ENCODE measurements around the gene GNRH2.
"Not testable (repeated sequence)": the region's sequence is repeated elsewhere in the genome, so short reads cannot be mapped to it uniquely, and the experiment has no call there.

Gene GNRH2

GRCh38 chr20:3074812-3075211 is 31.4 kb downstream of the GNRH2 start:
- no peak overlapping the region for H3K27ac ChIP-seq
- no peak overlapping the region for H3K4me2 ChIP-seq (ENCODE audit: low read length)
- H3K4me1 ChIP-seq = no peaks in the 10 kb centered on the region
- no peak overlapping the region for H3K9ac ChIP-seq
- TF ChIP-seq, protein P1, sequence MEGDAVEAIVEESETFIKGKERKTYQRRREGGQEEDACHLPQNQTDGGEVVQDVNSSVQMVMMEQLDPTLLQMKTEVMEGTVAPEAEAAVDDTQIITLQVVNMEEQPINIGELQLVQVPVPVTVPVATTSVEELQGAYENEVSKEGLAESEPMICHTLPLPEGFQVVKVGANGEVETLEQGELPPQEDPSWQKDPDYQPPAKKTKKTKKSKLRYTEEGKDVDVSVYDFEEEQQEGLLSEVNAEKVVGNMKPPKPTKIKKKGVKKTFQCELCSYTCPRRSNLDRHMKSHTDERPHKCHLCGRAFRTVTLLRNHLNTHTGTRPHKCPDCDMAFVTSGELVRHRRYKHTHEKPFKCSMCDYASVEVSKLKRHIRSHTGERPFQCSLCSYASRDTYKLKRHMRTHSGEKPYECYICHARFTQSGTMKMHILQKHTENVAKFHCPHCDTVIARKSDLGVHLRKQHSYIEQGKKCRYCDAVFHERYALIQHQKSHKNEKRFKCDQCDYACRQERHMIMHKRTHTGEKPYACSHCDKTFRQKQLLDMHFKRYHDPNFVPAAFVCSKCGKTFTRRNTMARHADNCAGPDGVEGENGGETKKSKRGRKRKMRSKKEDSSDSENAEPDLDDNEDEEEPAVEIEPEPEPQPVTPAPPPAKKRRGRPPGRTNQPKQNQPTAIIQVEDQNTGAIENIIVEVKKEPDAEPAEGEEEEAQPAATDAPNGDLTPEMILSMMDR (IDR thresholded peaks at IDR 0.05) = no peak
- H3K27me3 ChIP-seq (ENCODE audit: control insufficient read depth, insufficient read depth, low read length) = no peaks in the 10 kb centered on the region
- no peaks in the 10 kb centered on the region for H3K36me3 ChIP-seq (ENCODE audit: control insufficient read depth, insufficient read depth, low read length)
- no peak overlapping the region for H2AFZ ChIP-seq
- no peaks in the 10 kb centered on the region for H3K79me2 ChIP-seq
- no peak overlapping the region for H3K4me3 ChIP-seq (ENCODE audit: low read depth, low read length)
- H3K9me3 ChIP-seq (ENCODE audit: control insufficient read depth, low read length) = no peaks in the 10 kb centered on the region

GRCh38 chr20:3075315-3075714 is 31.9 kb downstream of the GNRH2 start:
- H3K4me3 ChIP-seq (ENCODE audit: low read depth, low read length); H3K27ac ChIP-seq; H3K9me3 ChIP-seq (ENCODE audit: control insufficient read depth, low read length); H2AFZ ChIP-seq; H3K4me2 ChIP-seq (ENCODE audit: low read length); H3K4me1 ChIP-seq; H3K9ac ChIP-seq; H3K79me2 ChIP-seq; H3K36me3 ChIP-seq (ENCODE audit: control insufficient read depth, insufficient read depth, low read length); H3K27me3 ChIP-seq (ENCODE audit: control insufficient read depth, insufficient read depth, low read length): not testable (repeated sequence)

GRCh38 chr20:3077618-3078134 is 34.3 kb downstream of the GNRH2 start:
- Histone ChIP-seq H3K9ac (no peak overlapping the region), H3K36me3 (ENCODE audit: control insufficient read depth, insufficient read depth, low read length) (no peaks in the 10 kb centered on the region), H3K9me3 (ENCODE audit: control insufficient read depth, low read length) (no peaks in the 10 kb centered on the region), H3K27me3 (ENCODE audit: control insufficient read depth, insufficient read depth, low read length) (no peaks in the 10 kb centered on the region), H3K79me2 (no peaks in the 10 kb centered on the region), H3K27ac (no peak overlapping the region), H3K4me1 (no peaks in the 10 kb centered on the region), H2AFZ (no peak overlapping the region), H3K4me2 (ENCODE audit: low read length) (no peak overlapping the region), H3K4me3 (ENCODE audit: low read depth, low read length) (no peak overlapping the region)
- TF ChIP-seq, protein P1 (IDR thresholded peaks at IDR 0.05) = no peak

DNA sequence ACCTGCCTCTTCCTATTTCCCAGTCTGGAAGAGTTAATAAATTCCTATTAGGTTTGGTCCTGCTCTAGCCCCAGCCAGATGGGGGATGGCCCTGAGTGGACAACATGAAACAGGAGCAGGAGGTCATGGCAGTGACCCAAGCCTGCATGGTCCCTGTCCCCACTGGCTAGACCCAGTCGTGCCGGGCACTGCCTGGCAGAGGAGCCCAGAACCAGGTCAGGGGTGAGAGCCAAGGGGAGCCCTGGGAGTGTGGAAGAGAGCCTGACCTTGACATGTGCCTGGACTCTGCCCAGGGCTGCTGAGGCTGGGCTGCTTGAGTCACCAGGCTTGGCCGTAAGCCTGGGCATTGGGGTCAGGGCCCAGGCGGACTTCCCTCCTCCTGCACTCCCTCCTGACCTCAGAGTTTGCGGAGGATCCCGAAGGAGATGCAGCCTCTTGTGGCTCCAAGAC is 37.5 kb downstream of the GNRH2 start:
- Histone ChIP-seq H3K9me3 (ENCODE audit: control insufficient read depth, low read length) (no peaks in the 10 kb centered on the region), H3K79me2 (no peaks in the 10 kb centered on the region), H3K36me3 (ENCODE audit: control insufficient read depth, insufficient read depth, low read length) (no peaks in the 10 kb centered on the region), H3K27me3 (ENCODE audit: control insufficient read depth, insufficient read depth, low read length) (no peaks in the 10 kb centered on the region), H3K9ac (no peak overlapping the region), H3K4me2 (ENCODE audit: low read length) (no peak overlapping the region), H3K4me1 (no peaks in the 10 kb centered on the region), H2AFZ (no peak overlapping the region), H3K27ac (no peak overlapping the region), H3K4me3 (ENCODE audit: low read depth, low read length) (no peak overlapping the region)
- TF ChIP-seq, protein P1 (IDR thresholded peaks at IDR 0.05) = no peak

- Histone ChIP-seq H3K4me3 (ENCODE audit: low read depth, low read length) (no peak overlapping the region), H3K9me3 (ENCODE audit: control insufficient read depth, low read length) (no peaks in the 10 kb centered on the region), H2AFZ (no peak overlapping the region), H3K27ac (no peak overlapping the region), H3K9ac (no peak overlapping the region), H3K27me3 (ENCODE audit: control insufficient read depth, insufficient read depth, low read length) (no peaks in the 10 kb centered on the region), H3K4me1 (no peaks in the 10 kb centered on the region), H3K4me2 (ENCODE audit: low read length) (no peak overlapping the region), H3K79me2 (no peaks in the 10 kb centered on the region), H3K36me3 (ENCODE audit: control insufficient read depth, insufficient read depth, low read length) (no peaks in the 10 kb centered on the region)
- TF ChIP-seq, protein P1 (IDR thresholded peaks at IDR 0.05) = no peak
These were observed 38.2 kb downstream of the GNRH2 start for GRCh38 chr20:3081641-3082040.

Measured in parathyroid adenoma (tissue), 2 donors.